ENCODE results near the gene ZXDB. TPM values are rescaled to one million over a fixed set of nuclear protein-coding genes. Genes with fewer than 3 reads are reported as not detected.

ZXDB gene
- total RNA-seq, 1 experiment from 2014 or later, result 11.9 TPM

DNA sequence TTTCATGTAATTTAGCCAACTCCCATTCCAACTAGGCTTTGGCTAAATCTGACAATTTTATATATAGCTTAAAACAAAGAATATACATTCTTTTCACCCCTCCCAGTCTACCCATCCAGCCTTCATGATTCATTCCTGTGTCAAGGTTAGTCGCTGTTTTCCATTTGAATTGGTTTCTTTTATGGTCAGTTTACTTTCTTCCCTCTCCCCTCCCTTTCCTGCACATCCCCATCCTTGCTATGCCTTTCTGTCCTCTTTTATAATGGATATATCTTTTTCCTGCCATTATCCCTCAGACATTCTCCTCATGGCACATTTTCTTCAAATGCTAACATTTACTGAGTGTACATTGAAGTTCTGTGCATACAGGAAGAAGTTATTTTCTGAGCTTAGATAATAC, 4.7 kb downstream of the ZXDB start:
- WGBS (ENCODE audit: extremely low coverage, insufficient read length, low lambda C conversion rate), result no CpG with 5 or more reads among the region's 1 CpG
- H3K9me3 Mint-ChIP-seq, result peaks cover 33 to 47% of the 10 kb centered on the region in 2 experiments
- no peak overlapping the region for H3K23ac ChIP-seq (ENCODE audit: insufficient read length, low read depth, low read length)

More for the DNA sequence above, 4.7 kb downstream of the ZXDB start:
- Histone ChIP-seq H3K79me1 (ENCODE audit: insufficient read depth, low read depth, low read length, poor library complexity, severe bottlenecking) (no peaks in the 10 kb centered on the region), H3K27ac (ENCODE audit: insufficient read length, low read depth, low read length) (no peak overlapping the region), H4K20me1 (ENCODE audit: control insufficient read depth, insufficient read depth, insufficient read length) (no peaks in the 10 kb centered on the region), H3K14ac (ENCODE audit: insufficient read depth, low read length) (no peak overlapping the region), H3K4me2 (ENCODE audit: insufficient read depth, insufficient read length, low read length) (peak overlapping the region; percentile 32), H4K91ac (ENCODE audit: insufficient read length, low read depth, low read length) (no peak overlapping the region), H2BK20ac (ENCODE audit: low read depth, low read length, poor library complexity, severe bottlenecking) (no peak overlapping the region), H3K18ac (ENCODE audit: insufficient read length, low read depth, low read length) (no peak overlapping the region), H3T11ph (ENCODE audit: low read length) (no peak overlapping the region), H3K4ac (ENCODE audit: low read depth, low read length) (no peak overlapping the region), H2BK15ac (ENCODE audit: low read depth, low read length) (no peak overlapping the region), H3K4me1 (ENCODE audit: insufficient read depth, low read length) (no peaks in the 10 kb centered on the region), H3K56ac (ENCODE audit: insufficient read length, low read depth, low read length) (no peak overlapping the region), H3K9me3 (ENCODE audit: control insufficient read depth, low read depth, low read length) (no peaks in the 10 kb centered on the region), H2BK5ac (ENCODE audit: insufficient read length, low read length) (no peak overlapping the region), H3K9ac (ENCODE audit: extremely low read depth, insufficient read length, low read length) (no peak overlapping the region), H3K27me3 (ENCODE audit: insufficient read depth, low read length) (peaks cover 2% of the 10 kb centered on the region; the same call in 1 of the 2 replicates), H2AFZ (ENCODE audit: low read length) (no peak overlapping the region), H2BK120ac (ENCODE audit: low read depth, low read length, poor library complexity, severe bottlenecking) (no peak overlapping the region), H2AK5ac (ENCODE audit: insufficient read length, low read length) (no peak overlapping the region), H3K79me2 (ENCODE audit: insufficient read depth, low read length) (no peaks in the 10 kb centered on the region; the same call in 1 of the 2 replicates), H4K5ac (ENCODE audit: insufficient read length, low read depth, low read length) (no peak overlapping the region), H2BK12ac (ENCODE audit: insufficient read length, low read depth, low read length) (no peak overlapping the region), H3K23me2 (ENCODE audit: insufficient read length, low read depth, low read length, poor library complexity, severe bottlenecking) (no peaks in the 10 kb centered on the region), H4K8ac (replicated peaks; ENCODE audit: insufficient read length, low read depth, low read length) (no peak overlapping the region)
- DNase-seq, result no peak
- Mint-ChIP-seq H3K4me3 (peak overlapping the region; percentile 42 to 68), H3K36me3 (ENCODE audit: insufficient read depth in 1 of 3, low read depth in 3 of 3) (peaks cover 0 to 10% (median 5%) of the 10 kb centered on the region in 3 experiments; a peak in 5 of 7 replicates), H3K27me3 (ENCODE audit: low read depth) (no peaks in the 10 kb centered on the region), H3K4me1 (peaks cover 21 to 23% of the 10 kb centered on the region in 2 experiments), H3K27ac (peak overlapping the region in 1 of 3 experiments; percentile 37; a peak in 2 of 7 replicates)
- TF ChIP-seq, protein P1, sequence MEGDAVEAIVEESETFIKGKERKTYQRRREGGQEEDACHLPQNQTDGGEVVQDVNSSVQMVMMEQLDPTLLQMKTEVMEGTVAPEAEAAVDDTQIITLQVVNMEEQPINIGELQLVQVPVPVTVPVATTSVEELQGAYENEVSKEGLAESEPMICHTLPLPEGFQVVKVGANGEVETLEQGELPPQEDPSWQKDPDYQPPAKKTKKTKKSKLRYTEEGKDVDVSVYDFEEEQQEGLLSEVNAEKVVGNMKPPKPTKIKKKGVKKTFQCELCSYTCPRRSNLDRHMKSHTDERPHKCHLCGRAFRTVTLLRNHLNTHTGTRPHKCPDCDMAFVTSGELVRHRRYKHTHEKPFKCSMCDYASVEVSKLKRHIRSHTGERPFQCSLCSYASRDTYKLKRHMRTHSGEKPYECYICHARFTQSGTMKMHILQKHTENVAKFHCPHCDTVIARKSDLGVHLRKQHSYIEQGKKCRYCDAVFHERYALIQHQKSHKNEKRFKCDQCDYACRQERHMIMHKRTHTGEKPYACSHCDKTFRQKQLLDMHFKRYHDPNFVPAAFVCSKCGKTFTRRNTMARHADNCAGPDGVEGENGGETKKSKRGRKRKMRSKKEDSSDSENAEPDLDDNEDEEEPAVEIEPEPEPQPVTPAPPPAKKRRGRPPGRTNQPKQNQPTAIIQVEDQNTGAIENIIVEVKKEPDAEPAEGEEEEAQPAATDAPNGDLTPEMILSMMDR (conservative IDR thresholded peaks at IDR 0.05), result no peak

Data from H9 (cell line).